22Rv1 (cell line): ENCODE results near the gene PROSER2.
"Not testable (repeated sequence)": the region's sequence is repeated elsewhere in the genome, so short reads cannot be mapped to it uniquely, and the experiment has no call there.

Experiments
- H3K27ac ChIP-seq: fragments of 450-650 bp; 2 replicates; pipeline ENCODE4 v1.5.1; 2017
- ZFX ChIP-seq: fragments of 450-650 bp; IDR thresholded peaks from 2 replicates; pipeline ENCODE4 v1.6.1; 2017; ENCODE audit warnings: antibody characterized with exemption, borderline replicate concordance
- TF ChIP-seq, protein P1 (sequence below): fragments of 450-650 bp; IDR thresholded peaks from 2 replicates; pipeline ENCODE4 v1.5.1; 2017; ENCODE audit warnings: mild to moderate bottlenecking

The PROSER2 gene

GRCh38 chr10:11846542-11846941, 23.4 kb downstream of the PROSER2 start:
- H3K27ac ChIP-seq: no peak overlapping the region
- TF ChIP-seq, protein P1, sequence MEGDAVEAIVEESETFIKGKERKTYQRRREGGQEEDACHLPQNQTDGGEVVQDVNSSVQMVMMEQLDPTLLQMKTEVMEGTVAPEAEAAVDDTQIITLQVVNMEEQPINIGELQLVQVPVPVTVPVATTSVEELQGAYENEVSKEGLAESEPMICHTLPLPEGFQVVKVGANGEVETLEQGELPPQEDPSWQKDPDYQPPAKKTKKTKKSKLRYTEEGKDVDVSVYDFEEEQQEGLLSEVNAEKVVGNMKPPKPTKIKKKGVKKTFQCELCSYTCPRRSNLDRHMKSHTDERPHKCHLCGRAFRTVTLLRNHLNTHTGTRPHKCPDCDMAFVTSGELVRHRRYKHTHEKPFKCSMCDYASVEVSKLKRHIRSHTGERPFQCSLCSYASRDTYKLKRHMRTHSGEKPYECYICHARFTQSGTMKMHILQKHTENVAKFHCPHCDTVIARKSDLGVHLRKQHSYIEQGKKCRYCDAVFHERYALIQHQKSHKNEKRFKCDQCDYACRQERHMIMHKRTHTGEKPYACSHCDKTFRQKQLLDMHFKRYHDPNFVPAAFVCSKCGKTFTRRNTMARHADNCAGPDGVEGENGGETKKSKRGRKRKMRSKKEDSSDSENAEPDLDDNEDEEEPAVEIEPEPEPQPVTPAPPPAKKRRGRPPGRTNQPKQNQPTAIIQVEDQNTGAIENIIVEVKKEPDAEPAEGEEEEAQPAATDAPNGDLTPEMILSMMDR: no peak

- TF ChIP-seq, protein P1: no peak
- TF ChIP-seq ZFX: no peak
- no peak overlapping the region for H3K27ac ChIP-seq
Observed at GRCh38 chr10:11849277-11849676, 26.1 kb downstream of the PROSER2 start.

GRCh38 chr10:11849911-11850310, 26.8 kb downstream of the PROSER2 start:
- TF ChIP-seq, protein P1: no peak
- no peak for TF ChIP-seq ZFX
- no peak overlapping the region for H3K27ac ChIP-seq

DNA sequence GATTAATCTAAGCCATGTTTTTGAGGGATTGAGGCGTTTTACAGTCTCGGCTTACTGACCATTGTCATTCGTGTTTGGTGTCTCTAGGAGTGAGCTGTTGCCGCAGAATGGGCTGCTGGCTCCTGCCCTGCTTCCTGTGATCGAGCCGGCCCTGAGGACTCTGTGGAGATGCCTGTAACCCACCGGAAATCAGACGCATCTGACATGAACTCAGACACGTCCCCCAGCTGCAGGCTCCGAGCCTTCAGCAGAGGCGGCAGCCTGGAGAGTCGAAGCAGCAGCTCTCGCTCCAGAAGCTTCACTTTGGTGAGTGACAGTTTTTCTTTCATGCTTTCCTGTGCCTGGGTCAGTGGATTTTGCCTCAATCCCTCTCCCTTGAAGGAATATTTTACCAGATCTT, 28.8 kb downstream of the PROSER2 start:
- no peak overlapping the region for H3K27ac ChIP-seq
- no peak for TF ChIP-seq ZFX
- TF ChIP-seq, protein P1: no peak

GRCh38 chr10:11852637-11853036, 29.5 kb downstream of the PROSER2 start:
- H3K27ac ChIP-seq: not testable (repeated sequence)

- no peak for TF ChIP-seq ZFX
- TF ChIP-seq, protein P1: peak; percentile 55
- no peak overlapping the region for H3K27ac ChIP-seq
Observed at GRCh38 chr10:11853468-11853867, 30.3 kb downstream of the PROSER2 start.

GRCh38 chr10:11854301-11854700, 31.1 kb downstream of the PROSER2 start:
- no peak overlapping the region for H3K27ac ChIP-seq
- TF ChIP-seq ZFX: no peak
- TF ChIP-seq, protein P1: no peak

DNA sequence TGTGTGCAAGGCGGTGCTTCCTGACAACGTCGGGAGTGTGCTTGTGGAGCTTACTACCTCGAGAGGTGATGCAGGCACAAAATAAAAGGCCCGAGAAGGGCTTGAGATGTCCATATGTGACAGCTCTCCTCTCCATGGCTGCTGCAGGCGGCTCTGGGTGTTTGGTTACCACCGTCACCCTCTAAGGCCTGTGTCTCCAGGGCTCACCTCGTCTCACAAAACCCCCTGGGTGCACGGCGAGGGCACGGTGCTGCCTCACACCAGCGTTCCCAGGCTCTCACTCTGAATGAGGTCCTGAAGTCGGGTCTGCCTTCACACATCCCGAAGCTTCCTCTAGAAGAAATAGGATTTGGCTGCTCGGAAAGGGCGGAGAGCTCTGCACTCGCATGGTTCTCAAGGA, 32.9 kb downstream of the PROSER2 start:
- TF ChIP-seq ZFX: no peak
- TF ChIP-seq, protein P1: no peak
- no peak overlapping the region for H3K27ac ChIP-seq
